Activated CD8-positive, alpha-beta T cell treated with anti-CD3 and anti-CD28 coated beads for 36 hours (primary cell): Measurements from ENCODE around the gene IRF7. TPM values are rescaled to one million over a fixed set of nuclear protein-coding genes. Genes with fewer than 3 reads are reported as not detected.
A peak's percentile ranks its signal among the peaks of the same experiment; 100 is the strongest.

Source experiments
- ATAC-seq: fragments of 200-7000 bp; cut with Tn5 transposase; one replicate; pipeline ENCODE4 v1.10.0; 2021; ENCODE audit warnings: mild to moderate bottlenecking, moderate library complexity
- CTCF ChIA-PET: fragments of 350-600 bp; sonication (Branson Sonifier 250); formaldehyde crosslinking; loops from one replicate; lab custom pipeline; 2021; ENCODE audit warnings: antibody characterized with exemption; lab: Charles Lee
- POLR2A ChIA-PET: fragments of 350-600 bp; sonication (Branson Sonifier 250); formaldehyde crosslinking; loops from one replicate; lab custom pipeline; 2021; ENCODE audit warnings: antibody characterized with exemption; lab: Charles Lee
- DNase-seq: peaks from one replicate; pipeline ENCODE4 v3.0.0-alpha.2; 2020
- H3K27ac Mint-ChIP-seq: one replicate; pipeline ENCODE4 v1.8.0; 2021; ENCODE audit warnings: mild to moderate bottlenecking, mixed read lengths
- H3K27me3 Mint-ChIP-seq: one replicate; pipeline ENCODE4 v1.8.0; 2021; ENCODE audit warnings: mixed read lengths
- H3K36me3 Mint-ChIP-seq: one replicate; pipeline ENCODE4 v1.8.0; 2021; ENCODE audit warnings: low read depth, mixed read lengths
- H3K4me1 Mint-ChIP-seq: one replicate; pipeline ENCODE4 v1.8.0; 2021; ENCODE audit warnings: low read depth, mixed read lengths
- H3K4me3 Mint-ChIP-seq: one replicate; pipeline ENCODE4 v1.8.0; 2021; ENCODE audit warnings: mild to moderate bottlenecking, moderate library complexity, mixed read lengths
- H3K9me3 Mint-ChIP-seq: one replicate; pipeline ENCODE4 v1.8.0; 2021; ENCODE audit warnings: mixed read lengths
- intact Hi-C: fragments of 100-400 bp; cut with micrococcal nuclease; formaldehyde crosslinking; loops from one replicate; pipeline ENCODE4 v1.10.0; 2022
- total RNA-seq, 2 experiments: library from RNA; stranded (reverse); gene quantifications; one replicate each; pipeline ENCODE4 v1.2.3, GENCODE V29; 2021
- TF ChIP-seq, protein P1 (sequence below): fragments of 200-600 bp; IDR thresholded peaks from one replicate; pipeline ENCODE4 v1.8.0; 2022; ENCODE audit warnings: antibody characterized with exemption, mild to moderate bottlenecking

Gene IRF7
- total RNA-seq, 2 experiments from 2014 or later: 34.6 to 37.5 TPM

DNA sequence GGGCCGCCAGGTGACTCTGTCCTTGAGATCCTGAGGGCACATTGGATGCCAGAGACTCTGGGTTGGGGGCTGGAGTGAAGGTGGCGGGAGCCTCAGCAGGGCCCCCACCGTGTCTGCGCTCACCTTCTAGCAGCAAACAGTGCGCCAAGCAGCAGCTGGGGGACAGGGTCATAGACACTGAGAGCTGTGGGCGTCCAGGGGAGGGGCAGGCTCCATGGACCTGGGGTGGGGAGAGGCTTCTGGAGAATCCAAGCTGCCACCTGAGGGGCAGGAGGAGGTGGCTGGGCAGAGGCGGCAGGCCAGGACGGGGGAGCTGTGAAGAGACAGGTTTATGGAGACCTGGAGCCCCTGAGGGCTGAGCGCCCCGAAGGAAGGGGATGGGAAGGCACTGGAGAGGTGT, 31.5 kb downstream of the IRF7 start:
- Mint-ChIP-seq H3K27me3 (no peaks in the 10 kb centered on the region), H3K36me3 (peaks cover 32% of the 10 kb centered on the region), H3K27ac (peak overlapping the region; percentile 52), H3K4me3 (no peak overlapping the region), H3K9me3 (no peaks in the 10 kb centered on the region), H3K4me1 (peaks cover 42% of the 10 kb centered on the region)
- CTCF ChIA-PET: no interaction called here
- no peak for DNase-seq
- ATAC-seq: no peak
- intact Hi-C loops: no loop called here
- TF ChIP-seq, protein P1, sequence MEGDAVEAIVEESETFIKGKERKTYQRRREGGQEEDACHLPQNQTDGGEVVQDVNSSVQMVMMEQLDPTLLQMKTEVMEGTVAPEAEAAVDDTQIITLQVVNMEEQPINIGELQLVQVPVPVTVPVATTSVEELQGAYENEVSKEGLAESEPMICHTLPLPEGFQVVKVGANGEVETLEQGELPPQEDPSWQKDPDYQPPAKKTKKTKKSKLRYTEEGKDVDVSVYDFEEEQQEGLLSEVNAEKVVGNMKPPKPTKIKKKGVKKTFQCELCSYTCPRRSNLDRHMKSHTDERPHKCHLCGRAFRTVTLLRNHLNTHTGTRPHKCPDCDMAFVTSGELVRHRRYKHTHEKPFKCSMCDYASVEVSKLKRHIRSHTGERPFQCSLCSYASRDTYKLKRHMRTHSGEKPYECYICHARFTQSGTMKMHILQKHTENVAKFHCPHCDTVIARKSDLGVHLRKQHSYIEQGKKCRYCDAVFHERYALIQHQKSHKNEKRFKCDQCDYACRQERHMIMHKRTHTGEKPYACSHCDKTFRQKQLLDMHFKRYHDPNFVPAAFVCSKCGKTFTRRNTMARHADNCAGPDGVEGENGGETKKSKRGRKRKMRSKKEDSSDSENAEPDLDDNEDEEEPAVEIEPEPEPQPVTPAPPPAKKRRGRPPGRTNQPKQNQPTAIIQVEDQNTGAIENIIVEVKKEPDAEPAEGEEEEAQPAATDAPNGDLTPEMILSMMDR: no peak
- POLR2A ChIA-PET: interaction anchor here (0.9 to 1.4 kb wide), 2 partner anchors 8 to 20 kb away, joined by 3 to 5 read pairs; no protein-coding TSS in a partner anchor

DNA sequence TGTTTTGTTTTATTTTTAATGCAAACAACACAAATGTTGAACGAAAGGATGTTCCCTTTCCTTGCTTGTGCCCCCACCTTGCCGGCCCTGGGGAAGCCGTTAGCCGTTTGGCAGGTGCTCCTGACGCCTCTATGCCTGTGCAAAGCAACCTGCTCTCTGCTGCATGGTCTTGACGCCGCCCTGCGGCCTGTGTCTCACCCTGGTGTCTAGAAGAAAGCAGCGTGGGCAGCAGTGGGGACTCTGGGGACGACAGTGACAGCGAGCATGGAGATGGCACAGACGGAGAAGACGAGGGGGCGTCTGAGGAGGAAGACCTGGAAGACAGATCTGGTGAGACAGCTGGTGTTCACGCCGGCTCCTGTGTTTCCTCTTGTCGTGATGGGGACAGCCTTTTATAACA, 34.0 kb downstream of the IRF7 start:
- POLR2A ChIA-PET: no interaction called here
- Mint-ChIP-seq H3K9me3 (no peaks in the 10 kb centered on the region), H3K4me3 (no peak overlapping the region), H3K27me3 (no peaks in the 10 kb centered on the region), H3K4me1 (peaks cover 42% of the 10 kb centered on the region), H3K27ac (peak overlapping the region; percentile 28), H3K36me3 (peaks cover 42% of the 10 kb centered on the region)
- ATAC-seq (no peak), DNase-seq (no peak)
- TF ChIP-seq, protein P1: no peak
- intact Hi-C loops: no loop called here
- CTCF ChIA-PET: no interaction called here

DNA sequence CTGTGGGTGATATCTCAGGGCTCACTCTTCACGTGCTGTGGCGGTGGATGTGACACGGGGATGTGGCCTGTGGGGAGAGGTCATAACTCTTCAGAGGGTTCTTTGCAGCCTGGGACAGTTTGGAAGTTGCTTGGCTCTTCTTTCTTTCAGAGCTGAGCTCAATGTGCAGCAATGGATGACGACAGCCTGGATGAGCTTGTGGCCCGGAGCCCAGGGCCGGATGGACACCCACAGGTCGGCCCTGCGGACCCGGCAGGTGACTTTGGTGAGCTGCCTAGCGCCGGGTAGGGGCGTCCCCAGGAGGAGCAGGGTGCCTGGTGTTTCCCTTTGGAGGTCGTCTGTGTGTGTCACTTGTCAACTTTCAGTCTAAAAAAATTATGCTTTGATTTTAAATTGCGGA, 34.4 kb downstream of the IRF7 start:
- TF ChIP-seq, protein P1: no peak
- ChIA-PET POLR2A (interaction anchor here (1.0 kb wide), 1 partner anchor 15 kb away, joined by 3 read pairs; no protein-coding TSS in a partner anchor), CTCF (no interaction called here)
- intact Hi-C loops: no loop called here
- H3K9me3 Mint-ChIP-seq: no peaks in the 10 kb centered on the region
- peaks cover 40% of the 10 kb centered on the region for H3K36me3 Mint-ChIP-seq
- no peak overlapping the region for H3K27ac Mint-ChIP-seq
- H3K4me1 Mint-ChIP-seq: peaks cover 38% of the 10 kb centered on the region
- no peaks in the 10 kb centered on the region for H3K27me3 Mint-ChIP-seq
- no peak for DNase-seq
- no peak overlapping the region for H3K4me3 Mint-ChIP-seq
- ATAC-seq: no peak

DNA sequence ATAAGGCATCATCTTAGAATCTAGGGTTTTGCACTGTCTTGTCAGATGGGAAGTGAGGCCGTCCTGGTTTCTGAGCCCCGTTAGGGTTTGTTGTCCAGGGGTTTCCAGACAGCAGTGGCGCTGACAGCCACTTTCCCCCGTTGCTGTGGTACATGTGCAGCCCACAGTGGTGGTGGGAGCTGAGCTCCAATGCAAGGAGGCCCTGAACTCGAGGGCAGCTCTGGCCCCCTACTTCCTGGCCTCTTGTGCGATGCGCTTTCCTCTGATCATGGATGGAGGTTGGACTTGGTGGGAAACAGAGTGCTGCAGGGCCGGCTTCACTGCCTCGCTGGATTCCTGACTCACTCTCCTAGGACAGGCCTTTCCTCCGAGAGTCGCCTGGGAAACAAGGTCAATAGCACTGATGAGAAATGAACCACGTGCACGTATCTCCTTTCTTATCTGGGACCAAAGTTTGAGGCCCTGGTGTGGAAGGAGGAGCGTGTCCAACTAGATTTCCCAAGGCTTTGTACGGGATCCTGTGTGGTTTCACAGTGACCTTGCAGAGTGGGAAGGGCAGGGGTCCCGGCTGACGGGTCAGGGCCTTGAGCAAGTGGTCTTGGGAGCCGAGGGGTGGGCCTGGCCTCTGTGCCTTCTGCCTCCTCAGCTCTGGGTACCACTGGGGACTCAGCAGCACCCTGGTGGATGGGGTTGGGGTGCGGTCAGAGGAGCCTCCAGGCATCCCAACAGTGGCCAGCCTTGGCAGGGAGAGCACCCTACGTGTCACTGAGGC, 35.7 kb downstream of the IRF7 start:
- POLR2A ChIA-PET: interaction anchor here (1.0 kb wide), 1 partner anchor 16 kb away, joined by 3 read pairs; no protein-coding TSS in a partner anchor
- intact Hi-C loops: no loop called here
- CTCF ChIA-PET: interaction anchor here (0.6 to 1.6 kb wide), 2 partner anchors 25 to 143 kb away, joined by 3 read pairs; no protein-coding TSS in a partner anchor
- TF ChIP-seq, protein P1: no peak
- Mint-ChIP-seq H3K4me3 (no peak overlapping the region), H3K36me3 (peaks cover 37% of the 10 kb centered on the region), H3K4me1 (peaks cover 36% of the 10 kb centered on the region), H3K27me3 (peaks cover 3% of the 10 kb centered on the region), H3K9me3 (no peaks in the 10 kb centered on the region), H3K27ac (peak overlapping the region; percentile 55)
- no peak for DNase-seq
- no peak for ATAC-seq
